Embryonic facial prominence (tissue), 1 donor: Measurements from ENCODE around the gene IFITM5.
"Not testable (repeated sequence)": the region's sequence is repeated elsewhere in the genome, so short reads cannot be mapped to it uniquely, and the experiment has no call there.

Experiments
- DNase-seq: peaks from one replicate; pipeline ENCODE4 v3.0.0-alpha.2; 2016; ENCODE audit errors: extremely low spot score

The IFITM5 gene

DNA sequence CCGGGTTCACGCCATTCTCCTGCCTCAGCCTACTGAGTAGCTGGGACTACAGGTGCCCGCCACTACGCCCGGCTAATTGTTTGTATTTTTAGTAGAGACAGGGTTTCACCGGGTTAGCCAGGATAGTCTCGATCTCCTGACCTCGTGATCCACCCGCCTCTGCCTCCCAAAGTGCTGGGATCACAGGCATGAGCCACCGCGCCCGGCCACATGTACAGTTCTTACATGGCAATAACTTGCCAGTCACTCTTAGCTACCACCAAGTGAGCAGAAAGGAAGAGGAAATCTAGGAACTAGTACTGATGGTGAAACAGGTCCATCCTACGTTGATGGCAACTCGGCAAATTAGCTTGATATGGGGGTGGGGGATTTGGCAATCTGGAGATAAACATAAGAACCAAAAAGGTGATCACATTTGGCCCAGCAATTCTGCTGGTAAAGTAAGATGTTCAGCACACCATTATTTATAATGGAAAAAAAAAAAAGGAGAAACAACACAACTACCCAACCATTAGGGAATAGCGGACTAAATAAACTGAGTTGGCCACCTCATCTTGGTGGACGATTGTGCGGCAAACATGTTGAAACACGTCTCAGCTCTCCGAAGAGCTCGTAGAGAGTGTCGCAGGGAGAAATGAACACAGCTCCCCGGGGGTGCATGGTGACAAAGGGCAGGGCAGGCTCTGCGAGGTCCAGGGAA lies 15.8 kb downstream of the IFITM5 start:
- DNase-seq = no peak

DNA sequence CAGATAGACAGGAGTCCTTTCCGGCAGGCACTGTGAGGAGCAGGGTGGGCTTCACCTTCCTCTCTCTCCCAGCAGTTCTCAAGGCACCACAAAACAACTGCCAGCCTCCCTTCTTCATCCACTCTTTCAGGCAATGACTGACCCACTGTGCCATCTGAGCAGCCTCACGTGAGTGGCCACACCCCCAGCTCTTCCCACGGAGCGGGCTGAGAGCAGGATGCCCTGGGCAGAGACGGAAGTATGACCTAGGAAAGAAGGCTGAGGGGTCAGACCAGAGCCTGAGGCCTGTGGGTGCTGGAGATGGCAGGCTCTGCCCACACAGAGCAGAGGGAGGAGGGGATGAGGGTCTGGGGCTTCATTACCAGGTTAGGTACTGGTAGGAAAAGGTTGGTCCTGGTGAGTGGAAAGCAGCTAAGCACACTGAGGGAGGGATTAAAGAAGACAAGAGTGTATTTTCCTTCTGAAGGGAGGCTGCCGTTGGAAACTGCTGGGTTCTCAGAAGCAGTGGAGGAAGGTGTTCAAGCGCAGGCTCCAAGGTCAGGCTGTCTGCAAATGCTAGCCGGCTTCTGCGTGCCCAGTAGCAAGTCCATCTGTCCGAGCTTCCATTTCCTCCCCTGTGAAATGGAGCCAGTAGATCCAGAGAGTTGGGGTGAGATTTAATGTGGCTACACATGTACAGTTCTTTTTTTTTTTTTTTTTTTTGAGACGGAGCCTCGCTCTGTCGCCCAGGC lies 16.5 kb downstream of the IFITM5 start:
- DNase-seq = no peak

DNA sequence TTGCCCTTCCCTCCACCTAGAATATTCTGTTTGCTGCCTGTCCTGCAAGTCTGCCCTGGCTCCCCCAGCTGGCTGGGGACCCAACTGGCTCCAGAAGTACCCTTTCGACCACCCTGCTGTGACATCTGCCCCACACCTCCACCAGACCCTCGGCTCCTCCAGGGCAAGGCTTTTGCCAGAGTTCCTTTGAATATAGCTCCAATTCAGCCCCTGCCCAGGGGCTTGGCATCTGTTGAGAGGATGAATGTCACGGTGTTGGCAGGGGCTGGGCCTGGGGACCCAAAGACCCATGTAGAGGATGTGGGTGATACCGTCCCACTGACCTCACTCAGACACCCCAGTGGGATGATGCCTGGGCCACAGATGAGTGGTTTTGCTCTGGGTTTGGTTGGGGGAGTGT lies 17.2 kb downstream of the IFITM5 start:
- DNase-seq = no peak

DNA sequence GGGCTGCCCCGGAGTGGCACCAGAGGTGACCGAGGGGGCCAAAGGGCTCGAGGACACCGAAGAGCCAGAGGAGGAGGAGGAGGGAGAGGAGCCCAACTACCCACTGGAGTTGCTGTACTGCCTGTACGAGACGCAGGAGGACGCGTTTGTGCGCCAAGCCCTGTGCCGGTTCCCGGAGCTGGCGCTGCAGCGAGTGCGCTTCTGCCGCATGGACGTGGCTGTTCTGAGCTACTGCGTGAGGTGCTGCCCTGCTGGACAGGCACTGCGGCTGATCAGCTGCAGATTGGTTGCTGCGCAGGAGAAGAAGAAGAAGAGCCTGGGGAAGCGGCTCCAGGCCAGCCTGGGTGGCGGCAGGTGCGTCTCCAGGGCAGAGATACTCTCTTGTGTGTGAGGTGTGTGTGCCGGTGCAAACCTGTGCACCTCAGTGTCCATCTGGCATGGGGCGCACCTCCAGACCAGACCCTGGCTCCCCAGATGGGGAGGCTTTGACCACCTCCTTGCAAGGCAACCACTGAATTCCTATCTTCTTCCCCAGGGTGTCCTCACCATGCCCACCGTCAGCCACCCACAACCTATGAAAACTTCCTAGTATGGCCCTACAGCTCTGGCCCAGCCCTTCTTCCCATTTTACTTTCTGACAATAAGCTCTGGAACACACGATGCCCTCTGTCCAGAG lies 17.7 kb downstream of the IFITM5 start:
- DNase-seq = no peak

DNA sequence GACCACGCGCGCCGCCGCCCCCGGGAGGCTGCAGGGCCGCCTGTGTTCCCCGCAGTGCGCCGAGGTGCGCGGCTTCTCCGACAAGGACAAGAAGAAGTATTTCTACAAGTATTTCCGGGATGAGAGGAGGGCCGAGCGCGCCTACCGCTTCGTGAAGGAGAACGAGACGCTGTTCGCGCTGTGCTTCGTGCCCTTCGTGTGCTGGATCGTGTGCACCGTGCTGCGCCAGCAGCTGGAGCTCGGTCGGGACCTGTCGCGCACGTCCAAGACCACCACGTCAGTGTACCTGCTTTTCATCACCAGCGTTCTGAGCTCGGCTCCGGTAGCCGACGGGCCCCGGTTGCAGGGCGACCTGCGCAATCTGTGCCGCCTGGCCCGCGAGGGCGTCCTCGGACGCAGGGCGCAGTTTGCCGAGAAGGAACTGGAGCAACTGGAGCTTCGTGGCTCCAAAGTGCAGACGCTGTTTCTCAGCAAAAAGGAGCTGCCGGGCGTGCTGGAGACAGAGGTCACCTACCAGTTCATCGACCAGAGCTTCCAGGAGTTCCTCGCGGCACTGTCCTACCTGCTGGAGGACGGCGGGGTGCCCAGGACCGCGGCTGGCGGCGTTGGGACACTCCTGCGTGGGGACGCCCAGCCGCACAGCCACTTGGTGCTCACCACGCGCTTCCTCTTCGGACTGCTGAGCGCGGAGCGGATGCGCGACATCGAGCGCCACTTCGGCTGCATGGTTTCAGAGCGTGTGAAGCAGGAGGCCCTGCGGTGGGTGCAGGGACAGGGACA lies 18.4 kb downstream of the IFITM5 start:
- no peak for DNase-seq

DNA sequence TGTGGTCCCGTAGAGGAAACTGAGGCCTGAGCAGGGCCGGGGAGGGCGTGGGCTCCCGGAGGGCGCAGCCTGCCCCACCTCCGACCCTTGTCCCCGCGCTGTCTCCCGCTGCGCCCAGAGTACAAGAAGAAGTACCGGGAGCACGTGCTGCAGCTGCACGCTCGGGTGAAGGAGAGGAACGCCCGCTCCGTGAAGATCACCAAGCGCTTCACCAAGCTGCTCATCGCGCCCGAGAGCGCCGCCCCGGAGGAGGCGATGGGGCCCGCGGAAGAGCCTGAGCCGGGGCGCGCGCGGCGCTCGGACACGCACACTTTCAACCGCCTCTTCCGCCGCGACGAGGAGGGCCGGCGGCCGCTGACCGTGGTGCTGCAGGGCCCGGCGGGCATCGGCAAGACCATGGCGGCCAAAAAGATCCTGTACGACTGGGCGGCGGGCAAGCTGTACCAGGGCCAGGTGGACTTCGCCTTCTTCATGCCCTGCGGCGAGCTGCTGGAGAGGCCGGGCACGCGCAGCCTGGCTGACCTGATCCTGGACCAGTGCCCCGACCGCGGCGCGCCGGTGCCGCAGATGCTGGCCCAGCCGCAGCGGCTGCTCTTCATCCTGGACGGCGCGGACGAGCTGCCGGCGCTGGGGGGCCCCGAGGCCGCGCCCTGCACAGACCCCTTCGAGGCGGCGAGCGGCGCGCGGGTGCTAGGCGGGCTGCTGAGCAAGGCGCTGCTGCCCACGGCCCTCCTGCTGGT lies 19.2 kb downstream of the IFITM5 start:
- DNase-seq = no peak

DNA sequence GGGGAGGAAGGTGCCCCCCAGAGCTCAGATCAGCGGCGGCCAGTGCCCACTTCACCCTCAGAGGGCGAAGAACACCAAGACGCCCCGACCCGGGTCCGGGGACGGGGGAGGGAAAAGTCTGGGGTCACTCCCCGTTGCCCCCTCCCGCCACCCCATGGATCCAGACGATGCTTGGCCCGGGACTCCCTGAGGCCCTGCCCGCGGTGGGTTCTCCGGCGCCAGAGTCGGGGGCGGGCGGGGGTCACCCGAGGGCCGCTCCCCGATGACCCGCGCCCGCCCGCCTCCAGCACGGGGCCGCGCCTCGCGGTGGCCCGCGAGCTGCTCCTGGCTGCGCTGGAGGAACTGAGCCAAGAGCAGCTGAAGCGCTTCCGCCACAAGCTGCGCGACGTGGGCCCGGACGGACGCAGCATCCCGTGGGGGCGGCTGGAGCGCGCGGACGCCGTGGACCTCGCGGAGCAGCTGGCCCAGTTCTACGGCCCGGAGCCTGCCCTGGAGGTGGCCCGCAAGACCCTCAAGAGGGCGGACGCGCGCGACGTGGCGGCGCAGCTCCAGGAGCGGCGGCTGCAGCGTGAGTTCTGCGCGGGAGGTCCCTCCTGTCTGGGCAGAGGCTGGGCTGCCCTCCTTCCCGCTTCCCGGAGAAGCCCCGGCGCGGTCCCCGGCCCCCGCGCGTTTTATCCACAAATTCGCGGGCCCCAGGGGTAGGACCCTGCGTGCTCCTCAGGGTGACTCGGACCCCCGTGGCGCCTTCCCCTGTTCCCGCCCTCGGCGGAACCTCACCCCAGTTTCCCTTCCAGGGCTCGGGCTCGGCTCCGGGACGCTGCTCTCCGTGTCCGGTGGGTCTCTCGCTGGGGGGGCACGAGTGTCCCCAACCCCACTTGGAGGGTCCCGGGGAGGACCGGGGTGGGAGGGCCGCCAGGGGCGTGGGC lies 20.0 kb downstream of the IFITM5 start:
- DNase-seq = no peak

DNA sequence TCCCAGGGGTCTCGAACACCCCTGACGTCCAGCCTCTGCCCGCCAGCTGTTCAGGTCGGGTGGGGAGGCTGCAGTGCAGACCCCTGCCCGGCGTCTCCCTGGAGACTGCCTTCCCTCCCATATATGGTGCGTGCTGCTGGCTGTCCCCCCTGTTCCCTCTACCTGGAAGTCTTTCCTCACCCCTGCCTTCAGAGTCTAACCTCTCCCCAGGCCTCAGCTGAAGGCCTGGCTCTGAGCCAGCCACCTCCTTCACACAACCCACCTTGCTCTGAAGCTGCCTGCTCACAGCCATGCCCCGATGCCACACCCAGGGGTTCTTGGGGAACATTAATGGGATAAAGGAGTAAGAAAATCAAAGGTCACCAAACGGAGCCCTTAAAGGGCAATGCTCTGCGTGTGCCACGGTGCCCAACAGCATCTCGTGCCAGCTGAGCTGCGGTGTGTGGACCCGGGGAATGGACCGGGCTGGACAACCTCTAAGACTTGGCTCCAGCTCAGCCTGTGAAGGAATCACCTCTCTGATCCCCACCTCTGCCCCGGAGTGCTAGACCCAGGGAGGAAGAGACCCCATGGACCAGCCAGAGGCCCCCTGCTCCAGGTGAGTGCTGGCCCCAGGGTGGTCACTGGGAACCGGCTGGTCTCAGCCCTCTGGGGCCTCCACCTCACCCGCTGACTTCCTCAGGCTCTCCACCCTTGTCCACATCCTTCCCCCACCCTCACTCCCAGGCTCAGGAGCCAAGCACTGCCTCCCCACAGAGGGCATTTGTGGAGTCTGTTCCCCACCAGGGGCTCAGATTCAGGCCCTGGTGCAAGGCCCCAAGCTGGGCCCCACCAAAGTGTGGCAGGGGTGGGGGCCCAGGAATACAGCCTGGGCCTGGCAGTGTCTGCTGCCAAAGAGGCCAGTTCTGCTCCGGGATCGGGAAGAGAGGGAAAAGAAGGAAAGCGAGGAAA lies 21.1 kb downstream of the IFITM5 start, which contains the start of gene NLRP6:
Gene NLRP6 (plus strand): TSS at position 407 of the 951 bp plus-strand sequence. CDS start 163 bp downstream, at position 570.
- no peak for DNase-seq

DNA sequence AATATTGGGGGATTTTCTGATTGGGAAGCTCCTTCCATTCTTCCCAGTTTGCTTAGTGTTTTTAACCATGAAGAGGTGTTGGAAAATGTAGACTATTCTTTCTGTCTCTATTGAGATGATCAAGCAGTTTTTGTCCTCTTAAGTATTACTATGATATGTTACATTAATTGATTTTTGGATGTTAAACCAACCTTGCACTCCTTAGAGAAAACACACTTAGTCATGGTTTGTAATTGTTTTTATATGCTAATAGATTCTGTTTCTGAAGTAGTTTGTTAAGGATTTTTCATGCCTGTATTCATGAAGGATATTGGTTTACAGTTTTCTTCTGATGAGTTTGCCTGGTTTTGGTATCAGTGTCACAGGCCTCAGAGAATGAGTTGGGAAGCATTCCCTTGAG lies 23.1 kb downstream of the IFITM5 start:
- DNase-seq = no peak

DNA sequence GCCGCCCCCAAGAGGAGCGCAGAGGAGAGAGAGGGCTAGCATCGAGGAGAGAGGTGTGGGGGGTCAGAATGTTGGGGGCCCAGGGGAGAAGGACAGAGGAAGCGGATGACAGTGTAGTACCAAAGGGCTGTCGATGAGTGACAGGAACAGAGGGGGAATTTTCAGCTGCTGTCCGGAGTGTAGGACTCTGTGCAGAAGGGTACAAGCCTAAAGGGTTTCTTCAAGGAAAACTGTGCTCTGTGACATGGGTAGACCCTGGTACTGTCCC lies 26.5 kb downstream of the IFITM5 start:
- no peak for DNase-seq

DNA sequence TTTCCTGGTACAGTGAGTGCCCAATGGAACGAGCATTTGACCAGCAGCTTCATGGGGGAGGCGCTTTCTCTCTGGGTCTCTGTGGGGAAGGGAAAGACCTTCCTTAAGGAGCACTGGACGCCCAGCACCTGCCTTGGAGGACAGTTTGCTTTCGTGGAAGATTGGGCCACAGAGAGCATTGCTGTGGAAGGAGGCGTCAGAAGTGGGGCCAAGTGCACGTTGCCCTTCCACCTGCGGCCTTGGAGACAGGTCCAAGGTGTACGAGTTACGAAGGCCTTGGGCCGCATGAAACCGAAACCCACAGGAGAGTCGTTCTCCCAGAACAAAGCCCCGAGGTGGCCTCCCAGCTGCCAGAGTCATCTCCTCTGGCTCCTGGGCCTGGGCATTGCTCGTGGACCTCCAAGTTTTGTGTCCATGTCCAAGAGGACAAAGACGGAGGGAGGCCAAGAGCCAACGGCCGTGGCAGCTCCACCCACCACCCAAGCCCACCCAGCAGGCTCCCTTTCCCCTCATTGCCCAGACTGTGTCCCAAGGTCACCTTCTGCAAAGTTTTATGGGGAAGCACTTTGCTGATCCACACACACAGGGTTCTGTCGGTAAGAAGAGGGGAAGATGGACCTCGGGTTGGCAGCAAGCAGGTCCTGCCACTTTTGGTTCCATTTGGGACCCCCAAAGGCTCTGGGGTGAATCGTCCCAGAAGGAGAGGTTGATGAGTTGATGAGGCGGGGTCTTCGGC lies 27.0 kb downstream of the IFITM5 start:
- DNase-seq = no peak

DNA sequence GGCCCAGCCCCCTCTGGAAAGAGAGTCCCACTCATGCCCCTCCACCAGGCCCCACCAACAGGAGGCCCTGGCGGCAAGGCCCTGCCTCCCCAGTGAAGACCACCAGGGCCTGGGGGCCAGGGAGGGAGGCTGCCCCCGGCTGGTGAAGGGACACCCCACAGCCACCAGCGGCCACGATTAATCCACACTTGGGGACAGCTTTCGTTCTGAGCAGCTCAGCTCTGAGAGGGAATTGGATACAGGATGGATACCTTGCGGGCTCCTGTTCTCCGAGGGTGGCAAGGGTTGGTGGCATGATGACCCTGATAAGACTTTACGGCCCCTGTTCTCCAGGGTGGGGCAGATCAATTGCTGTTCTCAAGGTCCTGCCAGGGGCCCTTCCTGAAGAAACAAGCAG lies 28.0 kb downstream of the IFITM5 start:
- no peak for DNase-seq

DNA sequence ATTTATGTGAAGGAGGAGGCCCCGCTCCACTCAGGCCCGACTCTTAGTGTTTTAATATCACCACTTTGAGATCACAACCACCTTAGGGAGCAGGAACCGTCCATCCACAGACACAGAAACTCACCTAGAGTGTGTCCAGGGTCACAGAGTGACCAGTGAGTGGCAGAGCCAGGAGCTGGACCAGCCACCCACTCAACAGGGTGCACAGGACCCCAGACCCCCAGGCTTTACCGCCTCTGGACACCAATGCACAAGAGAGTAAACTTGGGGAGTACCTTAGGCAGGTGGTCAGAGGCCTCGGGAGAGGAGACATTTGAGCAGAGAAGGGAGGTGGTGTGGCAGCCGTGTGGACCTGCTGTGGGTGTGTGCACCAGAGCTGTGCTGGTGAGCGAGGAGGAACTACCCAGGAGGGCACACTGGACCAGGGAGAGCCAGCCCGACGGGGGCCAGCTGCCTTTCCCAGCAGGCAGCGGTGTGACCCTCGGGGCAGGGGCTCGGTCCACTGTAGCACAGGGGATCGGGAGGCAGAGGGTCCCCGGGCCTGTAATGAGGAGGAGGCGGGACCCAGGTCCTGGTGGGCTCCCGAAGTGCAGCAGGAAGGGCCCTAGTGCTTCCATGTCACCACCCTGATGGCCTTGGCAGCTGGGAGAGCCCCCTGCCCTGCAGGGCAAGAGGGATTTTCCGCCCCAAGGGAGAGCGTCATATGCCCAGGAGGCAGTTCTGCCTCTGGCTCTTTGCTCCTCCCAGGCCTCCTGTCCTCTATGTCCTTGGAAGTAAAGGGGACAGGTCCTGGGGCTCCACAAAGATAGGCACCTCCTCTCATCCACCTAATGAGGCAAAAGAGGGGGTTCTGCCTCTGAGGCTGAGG lies 28.6 kb downstream of the IFITM5 start:
- no peak for DNase-seq

DNA sequence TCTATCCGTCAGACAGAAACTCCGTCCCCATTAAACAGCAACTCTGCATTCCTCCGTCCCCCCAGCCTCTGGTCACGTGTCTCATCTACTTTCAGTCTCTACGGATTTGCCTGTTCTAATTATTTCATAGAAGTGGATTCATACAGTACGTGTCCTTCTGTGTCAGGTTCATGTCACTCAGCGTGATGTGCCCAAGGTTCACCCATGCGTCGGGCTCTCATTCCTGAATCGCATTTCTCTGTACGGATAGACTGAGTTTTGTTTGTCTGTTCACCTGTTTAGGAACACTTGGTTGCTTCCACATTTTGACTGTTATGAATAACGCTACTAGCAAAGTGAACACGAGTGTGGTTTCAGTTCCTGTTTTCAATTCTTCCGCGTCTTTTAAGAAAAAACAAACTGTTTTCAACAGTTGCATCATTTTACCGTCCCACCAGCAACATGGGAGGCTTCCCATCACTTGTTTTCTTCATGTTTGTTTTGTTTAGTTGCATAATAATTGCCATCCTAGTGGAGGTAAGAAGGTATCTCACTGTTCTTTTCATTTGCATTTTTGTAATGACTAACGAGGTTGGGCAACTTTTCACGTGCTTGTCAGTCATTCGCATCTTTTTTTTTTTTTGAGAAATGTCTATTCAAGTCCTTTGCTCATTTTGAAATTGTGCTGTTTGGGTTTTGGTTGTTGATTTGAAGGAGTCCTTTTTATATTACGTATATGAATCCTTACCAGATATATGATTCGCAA lies 30.0 kb downstream of the IFITM5 start:
- no peak for DNase-seq

DNA sequence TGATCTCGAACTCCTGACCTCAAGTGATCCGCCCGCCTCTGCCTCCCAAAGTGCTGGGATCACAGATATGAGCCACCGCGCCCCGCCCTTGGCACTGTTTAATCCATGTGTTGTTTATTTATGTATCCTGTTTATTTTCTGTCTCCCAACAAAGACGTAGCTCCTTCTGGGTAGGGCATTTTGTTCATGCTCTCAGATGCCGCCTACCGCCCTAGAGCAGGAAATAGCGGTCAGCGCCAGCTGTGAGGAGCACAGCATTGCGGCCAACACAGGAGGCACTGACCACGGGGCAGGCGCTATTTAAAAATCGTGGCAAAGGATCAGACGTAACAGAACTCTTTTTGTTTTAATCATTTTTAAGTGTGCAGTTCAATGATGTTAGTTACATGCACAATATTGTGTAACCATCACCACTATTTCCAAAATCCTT lies 30.6 kb downstream of the IFITM5 start:
- DNase-seq = not testable (repeated sequence)

DNA sequence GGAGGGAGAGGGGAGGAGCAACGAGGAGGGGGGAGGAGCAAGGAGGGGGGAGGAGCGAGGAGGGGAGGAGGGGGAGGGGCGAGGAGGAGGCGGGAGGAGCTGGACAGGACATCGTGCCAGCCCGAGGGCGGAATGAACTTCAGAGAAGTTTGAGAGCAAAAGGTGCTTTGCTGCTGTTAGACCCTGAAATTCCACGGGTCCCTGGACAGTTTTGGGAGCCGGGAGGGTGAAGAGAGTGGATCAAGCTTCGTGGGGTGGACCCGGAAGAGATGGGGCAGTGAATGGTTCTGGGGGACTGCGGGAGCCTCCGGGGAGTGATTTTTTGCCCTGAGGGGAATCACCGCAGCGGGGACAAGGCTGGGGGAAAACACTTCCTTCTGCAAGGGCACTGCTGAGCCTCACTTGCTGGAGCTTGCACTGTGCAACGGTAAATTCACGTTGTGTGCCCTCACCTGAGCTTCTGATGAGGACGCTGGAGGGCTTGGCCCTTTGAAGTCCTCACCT lies 31.8 kb downstream of the IFITM5 start:
- no peak for DNase-seq
